Testis (tissue), 3 donors: ENCODE results near the gene PRUNE1. TPM values are rescaled to one million over a fixed set of nuclear protein-coding genes. Genes with fewer than 3 reads are reported as not detected.

Experiments used
- DNase-seq: peaks from one replicate; pipeline ENCODE4 v3.0.0-alpha.2; 2019
- H3K27ac ChIP-seq, 2 donors: fragments of 200-600 bp; sonication (generic); one replicate each; pipeline ENCODE4 v1.5.1; 2019
- H3K27me3 ChIP-seq: fragments of 200-600 bp; sonication (generic); one replicate; pipeline ENCODE4 v1.5.1; 2019
- H3K36me3 ChIP-seq: fragments of 200-600 bp; sonication (generic); one replicate; pipeline ENCODE4 v1.5.1; 2017; ENCODE audit warnings: low read depth; ENCODE audit errors: missing control alignments
- H3K4me1 ChIP-seq: fragments of 200-600 bp; sonication (generic); one replicate; pipeline ENCODE4 v1.5.1; 2019
- H3K4me3 ChIP-seq, 2 donors: fragments of 200-600 bp; sonication (generic); one replicate each; pipeline ENCODE4 v1.5.1; 2017 to 2019
- H3K9me3 ChIP-seq: fragments of 200-600 bp; sonication (generic); one replicate; pipeline ENCODE4 v1.5.1; 2017
- POLR2A ChIP-seq: fragments of 450-650 bp; IDR thresholded peaks from one replicate; pipeline ENCODE4 v1.6.1; 2017; ENCODE audit warnings: antibody characterized with exemption, mild to moderate bottlenecking, moderate library complexity
- WGBS, 2 donors: methylation state at CpG; one replicate each; pipeline ENCODE4 v1.1.5; 2018; 5-methylcytosine and 5-hydroxymethylcytosine counted together
- intact Hi-C: fragments of 100-400 bp; cut with DNase I; formaldehyde crosslinking; loops from one replicate; pipeline ENCODE4 v1.15.1; 2023; ENCODE audit warnings: low total_unique reads
- polyA plus RNA-seq: library from polyadenylated mRNA; stranded (reverse); fragments of 350-450 nt; fragmentation: Illumina TruSeq; extraction: RNeasy Lipid Tissue Mini Kit (QIAGEN cat#74804); gene quantifications from one replicate; pipeline ENCODE4 v1.2.3, GENCODE V29; 2014; ENCODE audit warnings: low read depth, low replicate concordance; ENCODE audit not compliant: insufficient read depth
- total RNA-seq, 2 donors: library from RNA; depleted of rRNA; stranded (reverse); fragments of >200 nt; gene quantifications; one replicate each; pipeline ENCODE4 v1.2.3, GENCODE V29; 2016
- TF ChIP-seq, protein P1 (sequence below), 3 experiments: fragments of 450-650 bp in 2 of 3; fragments of 200-600 bp in 1 of 3; sonication (generic) in 1 of 3; IDR thresholded peaks; one replicate each; pipeline ENCODE4 v1.5.1; 2016 to 2019; ENCODE audit warnings: antibody characterized with exemption in 3 of 3, mild to moderate bottlenecking in 2 of 3, moderate library complexity in 1 of 3

The PRUNE1 gene
- total and polyA plus RNA-seq, 3 donors from 2014 or later: 41.1 to 63.9 (median 45.5) TPM

GRCh38 chr1:150964164-150964489, 44.1 kb upstream of the PRUNE1 start:
- Histone ChIP-seq H3K9me3 (no peaks in the 10 kb centered on the region), H3K4me3 (no peak overlapping the region), H3K27ac (no peak overlapping the region), H3K27me3 (no peaks in the 10 kb centered on the region), H3K36me3 (peaks cover 3% of the 10 kb centered on the region), H3K4me1 (no peaks in the 10 kb centered on the region)
- no peak for TF ChIP-seq POLR2A
- TF ChIP-seq, protein P1, sequence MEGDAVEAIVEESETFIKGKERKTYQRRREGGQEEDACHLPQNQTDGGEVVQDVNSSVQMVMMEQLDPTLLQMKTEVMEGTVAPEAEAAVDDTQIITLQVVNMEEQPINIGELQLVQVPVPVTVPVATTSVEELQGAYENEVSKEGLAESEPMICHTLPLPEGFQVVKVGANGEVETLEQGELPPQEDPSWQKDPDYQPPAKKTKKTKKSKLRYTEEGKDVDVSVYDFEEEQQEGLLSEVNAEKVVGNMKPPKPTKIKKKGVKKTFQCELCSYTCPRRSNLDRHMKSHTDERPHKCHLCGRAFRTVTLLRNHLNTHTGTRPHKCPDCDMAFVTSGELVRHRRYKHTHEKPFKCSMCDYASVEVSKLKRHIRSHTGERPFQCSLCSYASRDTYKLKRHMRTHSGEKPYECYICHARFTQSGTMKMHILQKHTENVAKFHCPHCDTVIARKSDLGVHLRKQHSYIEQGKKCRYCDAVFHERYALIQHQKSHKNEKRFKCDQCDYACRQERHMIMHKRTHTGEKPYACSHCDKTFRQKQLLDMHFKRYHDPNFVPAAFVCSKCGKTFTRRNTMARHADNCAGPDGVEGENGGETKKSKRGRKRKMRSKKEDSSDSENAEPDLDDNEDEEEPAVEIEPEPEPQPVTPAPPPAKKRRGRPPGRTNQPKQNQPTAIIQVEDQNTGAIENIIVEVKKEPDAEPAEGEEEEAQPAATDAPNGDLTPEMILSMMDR (IDR thresholded peaks at IDR 0.05): no peak
- no peak for DNase-seq
- intact Hi-C loops: no loop called here
- 75 to 82% methylated on average over 5 of the region's 5 CpGs for WGBS, 2 donors

DNA sequence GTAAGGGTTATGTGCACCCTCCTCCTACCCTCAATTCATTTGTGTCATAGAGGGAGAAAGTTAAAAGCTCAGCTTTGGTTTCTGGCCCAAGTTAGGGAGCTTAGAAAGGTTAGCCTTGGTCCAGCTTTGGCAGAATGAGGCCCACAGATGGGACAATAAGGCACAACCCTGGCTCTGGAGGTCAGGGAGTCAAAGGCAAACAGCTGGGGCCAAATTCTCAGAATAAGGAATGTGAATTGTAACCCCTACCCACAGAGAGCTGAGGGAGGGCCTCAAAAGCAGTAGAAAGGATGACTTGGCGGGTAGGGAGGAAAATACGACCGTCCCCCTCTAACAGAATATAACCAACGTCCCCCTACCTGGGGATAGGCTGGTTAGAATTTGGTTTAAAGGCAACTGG, 42.6 kb upstream of the PRUNE1 start:
- 83 to 92% methylated on average over 4 of the region's 4 CpGs for WGBS, 2 donors

DNA sequence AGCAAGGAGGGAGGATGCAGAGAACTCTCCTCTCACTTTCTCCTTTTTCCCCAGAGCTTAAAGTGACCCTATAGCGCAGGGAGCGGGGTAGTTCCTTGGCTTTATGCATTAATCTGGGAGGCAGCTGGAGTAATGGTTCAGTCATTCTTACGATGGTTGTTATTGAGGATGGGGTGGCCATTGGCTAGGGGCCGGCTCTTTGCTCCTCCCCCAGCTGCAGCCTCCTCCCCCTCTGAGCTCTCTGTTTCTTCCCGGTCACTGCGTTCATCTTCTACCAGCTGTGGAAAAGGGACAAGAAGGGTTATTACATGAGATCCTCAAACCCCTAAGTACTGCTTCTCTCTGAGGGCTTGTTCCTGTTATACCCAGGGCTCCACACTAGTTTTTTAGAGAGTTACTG, 42.2 kb upstream of the PRUNE1 start:
- Histone ChIP-seq H3K4me3 (no peak overlapping the region), H3K27me3 (no peaks in the 10 kb centered on the region), H3K27ac (no peak overlapping the region), H3K9me3 (no peaks in the 10 kb centered on the region), H3K36me3 (peaks cover 3% of the 10 kb centered on the region), H3K4me1 (peaks cover 8% of the 10 kb centered on the region)
- 71 to 73% methylated on average over 6 of the region's 6 CpGs for WGBS, 2 donors
- TF ChIP-seq, protein P1 (IDR thresholded peaks at IDR 0.05): no peak
- TF ChIP-seq POLR2A: no peak
- intact Hi-C loops: no loop called here
- no peak for DNase-seq

More for the DNA sequence above, 42.6 kb upstream of the PRUNE1 start:
- Histone ChIP-seq H3K27ac (no peak overlapping the region), H3K4me1 (peaks cover 4% of the 10 kb centered on the region), H3K9me3 (no peaks in the 10 kb centered on the region), H3K4me3 (no peak overlapping the region), H3K36me3 (peaks cover 3% of the 10 kb centered on the region), H3K27me3 (no peaks in the 10 kb centered on the region)
- TF ChIP-seq, protein P1 (IDR thresholded peaks at IDR 0.05): no peak
- no peak for TF ChIP-seq POLR2A
- no peak for DNase-seq
- intact Hi-C loops: no loop called here

GRCh38 chr1:150967936-150968335, 40.3 kb upstream of the PRUNE1 start:
- H3K27ac ChIP-seq: no peak overlapping the region
- 93 to 97% methylated on average over 13 of the region's 13 CpGs for WGBS, 2 donors
- no peaks in the 10 kb centered on the region for H3K27me3 ChIP-seq
- TF ChIP-seq, protein P1 (IDR thresholded peaks at IDR 0.05): no peak
- no peak for TF ChIP-seq POLR2A
- no peak for DNase-seq
- H3K4me1 ChIP-seq: peaks cover 27% of the 10 kb centered on the region
- no peaks in the 10 kb centered on the region for H3K36me3 ChIP-seq
- no peak overlapping the region for H3K4me3 ChIP-seq
- intact Hi-C loops: no loop called here
- H3K9me3 ChIP-seq: no peaks in the 10 kb centered on the region

- no peak for TF ChIP-seq POLR2A
- TF ChIP-seq, protein P1 (IDR thresholded peaks at IDR 0.05): no peak
- Histone ChIP-seq H3K27ac (no peak overlapping the region), H3K27me3 (no peaks in the 10 kb centered on the region), H3K36me3 (no peaks in the 10 kb centered on the region), H3K4me1 (peaks cover 33% of the 10 kb centered on the region), H3K4me3 (no peak overlapping the region), H3K9me3 (no peaks in the 10 kb centered on the region)
- no peak for DNase-seq
- intact Hi-C loops: no loop called here
- WGBS, 2 donors: 94 to 100% methylated on average over 4 of the region's 4 CpGs
These were observed 39.8 kb upstream of the PRUNE1 start for GRCh38 chr1:150968491-150968890.
